SIG-M5 (cell line): ENCODE data around the gene ST6GALNAC3.

Experiments
- DNase-seq: peaks from one replicate; lab custom pipeline; 2025; lab: John Stamatoyannopoulos, UW

ST6GALNAC3 gene

GRCh38 chr1:76433526-76433925 lies 359.0 kb downstream of the ST6GALNAC3 start:
- no peak for DNase-seq

- DNase-seq: no peak
These were observed 368.7 kb downstream of the ST6GALNAC3 start for GRCh38 chr1:76443217-76443616.

GRCh38 chr1:76444773-76445172 lies 370.2 kb downstream of the ST6GALNAC3 start:
- DNase-seq: no peak

DNA sequence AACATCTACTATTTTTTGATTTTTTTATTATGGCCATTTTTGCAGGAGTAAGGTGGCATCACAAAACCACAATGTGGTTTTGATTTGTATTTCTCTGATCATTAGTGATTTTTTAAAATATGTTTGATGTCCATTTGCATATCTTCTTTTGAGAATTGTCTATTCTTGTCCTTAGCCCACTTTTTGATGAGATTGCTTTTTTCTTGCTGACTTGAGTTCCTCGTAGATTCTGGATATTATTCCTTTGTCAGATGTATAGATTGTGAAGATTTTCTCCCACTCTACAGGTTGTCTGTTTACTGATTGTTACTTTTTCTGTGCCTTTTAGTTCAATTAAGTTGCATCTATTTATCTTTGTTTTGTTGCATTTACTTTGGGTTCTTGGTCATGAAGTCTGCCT lies 375.7 kb downstream of the ST6GALNAC3 start:
- DNase-seq: no peak

GRCh38 chr1:76463278-76463677 lies 388.7 kb downstream of the ST6GALNAC3 start:
- no peak for DNase-seq

DNA sequence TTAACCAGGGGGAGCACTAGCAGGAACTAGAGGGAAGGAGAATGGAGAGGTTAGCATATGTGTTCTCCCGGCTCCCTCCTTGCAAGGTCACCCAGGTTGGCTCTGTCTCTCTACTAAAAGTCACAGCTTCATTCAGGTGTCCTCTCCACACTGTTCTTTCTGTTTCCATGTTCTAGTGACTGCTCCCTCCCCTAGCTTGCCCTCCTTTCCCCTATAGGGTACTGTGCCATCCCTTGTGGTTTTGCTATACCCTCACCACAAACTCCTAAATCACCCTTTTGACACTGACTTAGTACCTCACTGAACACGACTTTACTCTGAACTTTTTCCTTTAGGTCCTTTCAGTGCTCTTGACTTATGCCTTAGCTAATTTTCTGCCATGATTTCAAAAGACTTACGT lies 389.3 kb downstream of the ST6GALNAC3 start:
- DNase-seq: no peak

DNA sequence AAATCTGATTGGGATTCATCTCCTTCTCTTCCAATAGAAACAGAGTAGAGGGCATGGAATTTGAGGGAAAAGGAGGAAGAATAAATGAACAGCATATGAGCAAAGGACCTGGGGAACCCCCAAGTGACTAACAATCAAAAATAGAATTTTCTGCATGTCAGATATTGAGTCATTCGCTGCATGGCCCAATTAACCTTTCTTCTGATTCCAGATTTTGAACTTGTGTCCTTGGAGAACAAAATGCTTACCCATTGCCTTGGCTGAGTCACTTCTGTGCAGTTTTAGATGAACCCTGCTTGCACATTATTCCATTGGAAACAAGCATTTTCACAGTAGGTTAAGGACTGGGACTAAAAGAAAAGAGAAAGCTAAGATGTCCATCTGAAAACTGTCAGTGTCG lies 390.5 kb downstream of the ST6GALNAC3 start:
- DNase-seq: no peak

DNA sequence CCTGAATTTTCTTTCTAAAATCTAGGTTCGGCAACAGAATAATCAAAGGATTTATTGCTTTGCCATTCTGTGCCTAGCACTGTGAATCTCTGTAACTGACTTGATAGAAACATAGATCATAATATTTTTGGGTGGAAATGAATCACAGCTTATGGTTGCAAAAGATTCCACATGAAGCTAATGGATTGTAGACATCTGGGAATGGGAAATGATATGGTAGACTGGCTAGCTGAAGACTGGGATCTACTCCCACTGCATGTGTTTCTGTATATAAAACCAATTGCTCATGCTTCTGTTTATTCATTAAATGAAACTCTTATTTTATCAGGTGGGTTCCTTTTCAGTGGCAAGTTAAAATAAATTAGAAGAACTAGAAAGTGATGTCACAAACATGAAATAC lies 395.6 kb downstream of the ST6GALNAC3 start:
- DNase-seq: no peak

GRCh38 chr1:76471536-76471935 lies 397.0 kb downstream of the ST6GALNAC3 start:
- DNase-seq: no peak

DNA sequence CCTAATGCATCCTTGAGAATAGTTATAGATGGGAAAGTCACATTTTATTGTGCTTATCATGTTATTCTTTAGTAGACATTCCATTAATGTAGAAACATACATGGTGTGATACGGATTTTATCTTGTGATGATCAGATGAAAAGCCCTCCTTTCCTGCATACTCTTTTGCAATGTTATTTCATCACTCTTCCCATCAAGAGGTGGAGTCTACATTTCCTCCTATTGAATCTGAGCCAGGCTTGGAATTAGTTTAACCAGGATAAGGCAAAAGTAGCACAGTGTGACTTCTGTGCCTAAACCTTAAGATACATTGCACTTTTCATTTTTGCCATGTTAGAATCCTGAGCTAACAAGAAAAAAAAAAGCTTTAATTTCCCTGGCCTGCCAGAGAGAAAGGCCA lies 399.0 kb downstream of the ST6GALNAC3 start:
- no peak for DNase-seq

- DNase-seq: no peak
These were observed 400.4 kb downstream of the ST6GALNAC3 start for GRCh38 chr1:76474922-76475321.

DNA sequence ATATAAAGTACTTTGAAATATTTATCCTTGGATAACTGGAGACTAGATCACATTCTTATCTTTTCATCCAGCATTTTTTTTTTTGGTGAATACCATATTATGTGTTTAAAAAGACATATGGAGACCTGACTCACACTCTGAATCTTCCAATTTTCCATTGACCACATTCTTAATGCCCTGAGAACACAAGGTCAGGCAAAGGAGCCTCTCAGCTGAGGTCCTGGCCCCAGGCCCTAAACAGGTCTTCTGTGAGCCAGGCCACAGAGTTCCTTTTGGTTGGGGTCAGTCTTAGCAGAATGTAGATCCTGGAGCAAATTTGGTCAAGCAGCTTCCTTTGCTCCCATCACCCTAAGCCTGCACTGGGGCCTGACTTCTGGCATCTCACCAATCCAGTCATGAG lies 402.6 kb downstream of the ST6GALNAC3 start:
- DNase-seq: no peak

DNA sequence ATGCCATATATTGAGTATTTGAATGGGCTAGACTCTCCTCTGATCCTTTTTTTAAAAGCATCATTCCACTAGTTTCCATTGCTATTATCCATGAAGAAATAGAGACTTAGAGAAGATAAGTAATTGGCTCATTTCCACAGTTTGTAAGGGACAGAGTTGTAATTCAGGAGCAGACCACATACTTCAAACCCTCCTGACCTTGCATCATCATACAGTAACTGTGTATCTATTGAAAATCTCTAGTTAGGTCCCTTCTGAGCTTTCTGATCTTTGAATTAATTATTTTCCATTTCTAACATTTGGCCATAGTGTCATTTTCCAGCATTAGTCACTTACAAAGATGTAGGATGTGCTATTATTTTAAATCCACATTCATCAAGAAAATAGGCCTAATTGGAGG lies 406.3 kb downstream of the ST6GALNAC3 start:
- DNase-seq: no peak

DNA sequence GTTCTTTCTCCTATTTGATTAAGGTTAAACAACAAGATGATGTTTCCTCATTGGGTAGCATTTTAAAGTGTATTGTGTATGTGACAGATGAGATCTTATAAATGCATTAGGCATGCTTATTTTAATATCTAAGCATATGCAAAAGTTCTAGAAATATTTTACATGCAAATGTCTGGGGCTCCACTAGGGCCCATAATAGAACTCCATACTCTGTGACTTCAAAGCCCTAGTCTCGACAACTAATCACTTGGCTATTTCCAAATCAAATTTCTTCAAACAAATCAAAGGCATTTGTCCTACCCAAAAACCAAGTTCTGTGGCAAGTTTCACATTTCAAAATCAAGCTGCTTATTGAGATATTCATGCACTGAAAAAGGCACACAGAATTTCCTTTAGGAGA lies 407.1 kb downstream of the ST6GALNAC3 start:
- no peak for DNase-seq

- no peak for DNase-seq
These were observed 407.7 kb downstream of the ST6GALNAC3 start for GRCh38 chr1:76482272-76482671.

- DNase-seq: no peak
These were observed 417.2 kb downstream of the ST6GALNAC3 start for GRCh38 chr1:76491737-76492136.

GRCh38 chr1:76492752-76493430 lies 418.3 kb downstream of the ST6GALNAC3 start:
- DNase-seq: no peak

GRCh38 chr1:76494807-76495206 lies 420.3 kb downstream of the ST6GALNAC3 start:
- DNase-seq: no peak

DNA sequence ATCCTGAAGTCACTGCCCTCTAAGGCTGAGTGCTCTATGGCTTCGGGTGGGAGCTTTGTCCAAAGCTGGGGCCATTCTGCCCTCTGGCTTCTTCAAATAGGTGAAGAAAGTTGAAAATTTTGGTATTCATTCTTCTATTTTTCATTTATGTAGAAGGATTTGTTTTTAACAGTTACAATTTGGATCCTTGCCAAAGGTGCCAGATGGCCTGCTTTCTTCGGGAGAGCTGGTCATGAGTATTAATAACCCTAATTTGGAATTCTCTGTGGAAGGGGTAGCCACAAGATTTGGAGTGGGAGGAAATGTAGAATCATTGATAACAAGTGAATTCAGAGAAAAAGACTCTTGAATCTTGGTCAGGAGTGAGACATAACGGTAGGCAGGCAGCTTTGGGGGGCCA lies 422.3 kb downstream of the ST6GALNAC3 start:
- DNase-seq: no peak

- no peak for DNase-seq
These were observed 425.6 kb downstream of the ST6GALNAC3 start for GRCh38 chr1:76500116-76500515.

GRCh38 chr1:76501136-76501535 lies 426.6 kb downstream of the ST6GALNAC3 start:
- no peak for DNase-seq

DNA sequence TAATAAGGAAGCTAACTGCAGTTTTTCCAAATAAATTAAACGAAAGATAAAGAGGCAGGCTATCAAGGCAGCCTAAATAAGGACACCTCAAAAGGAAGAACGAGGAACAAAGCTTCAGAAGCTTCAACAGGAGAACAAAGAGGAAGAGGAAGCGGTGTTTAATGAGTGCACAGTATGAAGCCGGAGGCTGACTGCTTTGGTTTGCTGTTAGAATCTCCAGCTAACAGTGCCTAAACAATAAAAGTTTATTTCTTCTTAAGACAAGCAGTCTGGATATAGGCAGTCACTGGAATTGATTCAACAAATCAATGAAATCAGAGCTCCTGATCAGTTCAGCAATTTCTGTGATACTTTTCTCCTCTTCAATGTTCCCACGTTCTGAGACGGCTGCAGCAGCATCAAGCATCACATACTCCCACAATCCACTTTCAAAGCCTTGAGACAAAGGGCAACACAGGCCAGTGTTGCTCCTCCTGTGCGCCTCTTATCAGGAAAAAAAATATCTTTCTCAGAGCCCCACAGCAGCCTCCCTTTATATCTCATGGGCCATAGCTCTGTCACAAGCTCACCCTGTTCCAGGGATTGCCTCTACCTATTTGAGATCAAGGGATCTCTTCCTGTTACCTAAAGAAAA lies 427.2 kb downstream of the ST6GALNAC3 start:
- DNase-seq: no peak

- DNase-seq: no peak
These were observed 428.6 kb downstream of the ST6GALNAC3 start for GRCh38 chr1:76503100-76503499.

- DNase-seq: no peak
These were observed 429.2 kb downstream of the ST6GALNAC3 start for GRCh38 chr1:76503736-76504135.
